GM12891 (cell line): ENCODE data around the gene NOTCH1.

Experiments used
- POLR2A ChIP-seq: IDR thresholded peaks from 2 replicates; pipeline ENCODE4 v1.6.1; 2011; ENCODE audit warnings: low read depth, low read length, control low read depth
- POLR2AphosphoS5 ChIP-seq: IDR thresholded peaks from 2 replicates; pipeline ENCODE4 v1.6.1; 2011; ENCODE audit warnings: low read depth, low read length, control low read depth
- POU2F2 ChIP-seq: IDR thresholded peaks from 2 replicates; pipeline ENCODE4 v1.6.1; 2011; ENCODE audit warnings: low read depth, mild to moderate bottlenecking, control low read depth, low read length, moderate library complexity
- SPI1 ChIP-seq: IDR thresholded peaks from 2 replicates; pipeline ENCODE4 v1.6.1; 2011; ENCODE audit warnings: low read depth, low read length, control low read depth
- TAF1 ChIP-seq: IDR thresholded peaks from 2 replicates; pipeline ENCODE4 v1.6.1; 2011; ENCODE audit warnings: low read depth, low read length, control low read depth

- no peak for TF ChIP-seq POLR2A
- TF ChIP-seq POLR2AphosphoS5, result no peak
- TF ChIP-seq TAF1, result no peak
- TF ChIP-seq SPI1, result no peak
- no peak for TF ChIP-seq POU2F2
Observed at GRCh38 chr9:136460772-136461325, 85.0 kb downstream of the NOTCH1 start.
